Measurements from ENCODE around the gene MKRN2OS.

Gene MKRN2OS

DNA sequence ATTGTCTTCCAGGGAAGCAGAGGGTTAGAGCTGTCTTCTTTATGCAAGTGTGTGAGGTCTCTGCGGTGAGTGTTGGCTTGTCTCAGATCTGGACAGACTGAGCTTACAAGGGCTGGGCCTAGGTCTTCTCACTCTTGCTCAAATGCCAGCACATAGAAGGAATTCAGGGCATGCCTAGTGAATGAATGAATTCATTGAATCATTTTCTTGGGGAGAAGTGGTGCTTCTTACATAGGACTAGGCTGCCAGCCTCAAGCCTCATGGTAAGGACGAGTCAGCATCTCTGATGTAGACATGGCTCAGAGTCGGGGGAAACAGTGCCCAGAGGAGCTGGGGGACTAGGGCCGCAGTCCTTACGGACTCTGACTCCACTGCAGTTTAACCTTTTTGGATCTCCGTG, 28.8 kb upstream of the MKRN2OS start:
- Histone ChIP-seq H3K4me2 (no peak overlapping the region), H4K20me1 (peaks cover 0 to 59% (median 39%) of the 10 kb centered on the region in 11 experiments; a peak in 20 of 22 replicates), H3K9me3 (replicated peaks in 1 of 11) (peaks cover 9 to 20% (median 18%) of the 10 kb centered on the region in 11 experiments; a peak in 20 of 22 replicates), H3K9ac (no peak overlapping the region), H3K4me1 (peaks cover 4 to 9% (median 5%) of the 10 kb centered on the region in 10 experiments), H3K27ac (no peak overlapping the region), H3K36me3 (peaks cover 100% of the 10 kb centered on the region in 11 experiments), H3K27me3 (no peaks in the 10 kb centered on the region), H3K4me3 (no peak overlapping the region)
- TF ChIP-seq Cebpa-rat (IDR thresholded peaks at IDR 0.05) = no peak

DNA sequence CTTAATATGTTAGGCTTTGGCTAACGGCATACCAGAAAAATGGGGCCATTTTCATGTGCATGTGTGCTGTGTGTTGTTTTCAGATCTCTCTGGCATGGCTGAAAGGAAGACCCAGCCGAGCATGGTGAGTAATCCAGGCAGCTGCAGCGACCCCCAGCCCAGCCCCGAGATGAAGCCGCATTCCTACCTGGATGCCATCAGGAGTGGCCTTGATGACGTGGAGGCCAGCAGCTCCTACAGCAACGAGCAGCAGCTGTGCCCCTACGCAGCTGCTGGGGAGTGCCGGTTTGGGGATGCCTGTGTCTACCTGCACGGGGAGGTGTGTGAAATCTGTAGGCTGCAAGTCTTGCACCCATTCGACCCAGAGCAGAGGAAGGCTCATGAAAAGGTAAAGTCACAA, 26.7 kb upstream of the MKRN2OS start:
- H3K36me3 ChIP-seq = peaks cover 92 to 100% (median 98%) of the 10 kb centered on the region in 11 experiments
- TF ChIP-seq Cebpa-rat (IDR thresholded peaks at IDR 0.05) = no peak

DNA sequence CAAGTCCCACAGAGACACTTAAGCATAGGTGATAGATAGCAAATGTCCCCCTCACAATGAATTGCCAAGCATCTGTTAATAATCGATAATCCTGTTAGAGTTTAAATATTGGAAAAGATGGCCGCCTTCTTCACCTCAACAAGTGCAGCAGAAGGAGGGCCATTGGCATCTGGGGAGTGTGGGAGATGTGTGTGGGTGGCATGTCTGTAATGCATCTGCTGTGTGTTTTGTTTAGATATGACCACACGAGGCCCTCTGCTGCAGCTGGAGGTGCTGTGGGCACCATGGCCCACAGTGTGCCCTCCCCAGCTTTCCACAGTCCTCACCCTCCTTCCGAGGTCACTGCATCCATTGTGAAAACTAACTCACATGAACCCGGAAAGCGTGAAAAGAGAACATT, 24.5 kb upstream of the MKRN2OS start:
- H3K27me3 ChIP-seq = no peaks in the 10 kb centered on the region
- TF ChIP-seq Cebpa-rat (IDR thresholded peaks at IDR 0.05) = no peak
- peaks cover 86 to 100% (median 98%) of the 10 kb centered on the region in 11 experiments for H3K36me3 ChIP-seq
- H3K4me2 ChIP-seq = no peak overlapping the region
- H4K20me1 ChIP-seq = peaks cover 21 to 72% (median 53%) of the 10 kb centered on the region in 11 experiments; a peak in 20 of 22 replicates
- H3K9me3 ChIP-seq (replicated peaks in 1 of 11) = peaks cover 18 to 27% (median 24%) of the 10 kb centered on the region in 11 experiments
- no peak overlapping the region for H3K9ac ChIP-seq
- H3K4me3 ChIP-seq = no peak overlapping the region
- H3K27ac ChIP-seq = no peak overlapping the region
- H3K4me1 ChIP-seq = no peaks in the 10 kb centered on the region

More for the DNA sequence above, 26.7 kb upstream of the MKRN2OS start:
- H3K9me3 ChIP-seq (replicated peaks in 1 of 11) = peaks cover 3 to 13% (median 11%) of the 10 kb centered on the region in 11 experiments; a peak in 19 of 22 replicates
- no peaks in the 10 kb centered on the region for H3K4me1 ChIP-seq
- H3K4me2 ChIP-seq = no peak overlapping the region
- H4K20me1 ChIP-seq = peaks cover 19 to 67% (median 48%) of the 10 kb centered on the region in 11 experiments; a peak in 20 of 22 replicates
- no peaks in the 10 kb centered on the region for H3K27me3 ChIP-seq
- H3K4me3 ChIP-seq = no peak overlapping the region
- no peak overlapping the region for H3K9ac ChIP-seq
- H3K27ac ChIP-seq = no peak overlapping the region

DNA sequence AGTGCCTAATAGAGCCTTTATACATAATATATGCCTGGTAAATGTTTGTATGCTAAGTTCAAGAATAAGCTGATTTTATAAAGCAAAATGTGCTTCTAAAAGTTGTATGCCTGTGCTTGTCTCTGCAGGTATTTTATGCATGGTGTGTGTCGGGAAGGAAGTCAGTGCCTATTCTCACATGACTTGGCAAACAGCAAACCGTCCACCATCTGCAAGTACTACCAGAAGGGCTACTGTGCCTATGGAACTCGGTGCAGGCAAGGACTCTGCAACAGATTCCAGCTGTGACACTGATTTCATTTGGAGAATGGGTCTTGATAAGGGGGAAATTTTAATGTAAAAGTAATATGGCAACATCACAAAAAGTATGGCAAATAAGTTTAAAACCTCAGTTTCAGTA, 23.4 kb upstream of the MKRN2OS start:
- Histone ChIP-seq H3K4me2 (no peak overlapping the region), H3K9ac (no peak overlapping the region), H3K27me3 (no peaks in the 10 kb centered on the region), H3K36me3 (peaks cover 75 to 100% (median 92%) of the 10 kb centered on the region in 11 experiments), H4K20me1 (peaks cover 21 to 72% (median 55%) of the 10 kb centered on the region in 11 experiments; a peak in 20 of 22 replicates), H3K4me3 (no peak overlapping the region), H3K4me1 (no peaks in the 10 kb centered on the region), H3K9me3 (replicated peaks in 1 of 11) (peaks cover 18 to 31% (median 27%) of the 10 kb centered on the region in 11 experiments), H3K27ac (no peak overlapping the region)
- TF ChIP-seq Cebpa-rat (IDR thresholded peaks at IDR 0.05) = no peak

DNA sequence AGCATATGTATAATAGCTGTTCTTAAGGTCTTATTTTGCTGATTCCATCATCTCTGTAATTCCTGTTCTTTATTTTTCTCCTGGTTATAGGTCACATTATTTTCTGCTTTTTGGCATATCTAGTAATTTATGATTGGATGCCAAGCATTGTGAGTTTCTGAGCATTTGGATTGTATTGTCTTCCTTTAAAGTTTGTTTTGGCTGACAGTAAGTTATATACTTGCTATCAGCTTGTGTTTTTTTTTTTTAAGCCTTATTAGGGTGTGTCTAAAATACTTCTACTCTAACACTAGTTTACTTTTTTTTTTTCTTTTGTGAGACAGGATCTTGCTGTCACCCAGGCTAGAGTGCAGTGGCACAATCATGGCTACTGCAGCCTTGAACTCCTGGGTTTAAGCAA, 21.7 kb upstream of the MKRN2OS start:
- Histone ChIP-seq H3K27me3 (no peaks in the 10 kb centered on the region), H3K27ac (no peak overlapping the region), H3K9ac (no peak overlapping the region), H3K36me3 (peaks cover 57 to 83% (median 74%) of the 10 kb centered on the region in 11 experiments), H3K9me3 (replicated peaks in 1 of 11) (peaks cover 18 to 31% (median 27%) of the 10 kb centered on the region in 11 experiments), H3K4me3 (no peak overlapping the region), H3K4me2 (no peak overlapping the region), H3K4me1 (peaks cover 0 to 12% (median 2%) of the 10 kb centered on the region in 10 experiments; a peak in 9 of 20 replicates), H4K20me1 (peaks cover 35 to 90% (median 70%) of the 10 kb centered on the region in 11 experiments; a peak in 21 of 22 replicates)
- TF ChIP-seq Cebpa-rat (IDR thresholded peaks at IDR 0.05) = no peak

DNA sequence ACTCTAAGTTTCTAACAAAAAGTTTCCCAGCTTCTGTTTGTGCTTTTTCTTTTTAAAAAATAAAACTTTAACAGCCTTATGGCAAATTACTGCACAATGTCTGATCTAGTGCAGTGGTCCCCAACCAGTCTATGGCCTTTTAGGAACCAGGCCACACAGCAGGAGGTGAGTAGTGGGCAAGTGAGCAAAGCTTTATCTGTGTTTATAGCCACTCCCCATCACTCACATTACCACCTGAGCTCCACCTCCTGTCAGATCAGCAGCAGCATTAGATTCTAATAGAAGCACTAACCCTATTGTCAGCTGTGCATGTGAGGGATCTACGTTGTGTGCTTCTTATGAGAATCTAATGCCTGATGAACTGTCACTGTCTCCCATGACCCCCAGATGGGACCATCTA, 17.2 kb upstream of the MKRN2OS start:
- Histone ChIP-seq H3K36me3 (peaks cover 18 to 38% (median 32%) of the 10 kb centered on the region in 11 experiments), H3K27ac (no peak overlapping the region), H3K4me3 (no peak overlapping the region), H3K9ac (no peak overlapping the region), H3K9me3 (replicated peaks in 1 of 11) (peaks cover 18 to 31% (median 27%) of the 10 kb centered on the region in 11 experiments), H4K20me1 (peaks cover 50 to 100% (median 87%) of the 10 kb centered on the region in 11 experiments; a peak in 21 of 22 replicates), H3K4me2 (no peak overlapping the region), H3K27me3 (no peaks in the 10 kb centered on the region), H3K4me1 (peaks cover 36 to 48% (median 41%) of the 10 kb centered on the region in 10 experiments)
- no peak for TF ChIP-seq Cebpa-rat (IDR thresholded peaks at IDR 0.05)

DNA sequence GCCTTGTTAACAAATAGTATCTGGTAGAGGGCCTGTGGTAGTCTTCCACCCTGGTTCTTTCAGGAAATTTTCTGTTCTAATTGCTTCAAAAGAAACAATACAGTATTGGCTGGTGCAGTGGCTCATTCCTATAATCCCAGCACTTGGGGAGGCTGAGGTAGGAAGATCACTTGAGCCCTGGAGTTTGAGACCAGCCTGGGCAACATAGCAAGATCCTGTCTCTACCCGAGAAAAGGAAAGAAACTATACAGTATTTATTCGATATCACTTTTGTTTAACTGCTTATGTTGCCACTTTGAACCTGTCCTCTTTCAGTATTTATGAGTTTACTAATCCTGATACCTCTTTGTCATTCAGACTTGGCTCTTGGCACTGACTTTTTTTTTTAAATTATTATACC, 16.1 kb upstream of the MKRN2OS start:
- no peaks in the 10 kb centered on the region for H3K27me3 ChIP-seq
- TF ChIP-seq Cebpa-rat (IDR thresholded peaks at IDR 0.05) = no peak
- H4K20me1 ChIP-seq = peaks cover 50 to 93% (median 80%) of the 10 kb centered on the region in 11 experiments; a peak in 21 of 22 replicates
- H3K4me1 ChIP-seq = peaks cover 37 to 48% (median 41%) of the 10 kb centered on the region in 10 experiments
- peak overlapping the region in 4 of 11 experiments; percentile 26 to 57 (median 48); a peak in 6 of 22 replicates for H3K27ac ChIP-seq
- peak overlapping the region in 9 of 11 experiments; percentile 79 to 98 (median 90); a peak in 18 of 22 replicates for H3K4me2 ChIP-seq
- peaks cover 11 to 20% (median 18%) of the 10 kb centered on the region in 11 experiments for H3K9me3 ChIP-seq (replicated peaks in 1 of 11)
- H3K36me3 ChIP-seq = peaks cover 9 to 28% (median 21%) of the 10 kb centered on the region in 11 experiments
- H3K4me3 ChIP-seq = no peak overlapping the region
- H3K9ac ChIP-seq = peak overlapping the region in 1 of 11 experiments; percentile 7; a peak in 2 of 22 replicates

DNA sequence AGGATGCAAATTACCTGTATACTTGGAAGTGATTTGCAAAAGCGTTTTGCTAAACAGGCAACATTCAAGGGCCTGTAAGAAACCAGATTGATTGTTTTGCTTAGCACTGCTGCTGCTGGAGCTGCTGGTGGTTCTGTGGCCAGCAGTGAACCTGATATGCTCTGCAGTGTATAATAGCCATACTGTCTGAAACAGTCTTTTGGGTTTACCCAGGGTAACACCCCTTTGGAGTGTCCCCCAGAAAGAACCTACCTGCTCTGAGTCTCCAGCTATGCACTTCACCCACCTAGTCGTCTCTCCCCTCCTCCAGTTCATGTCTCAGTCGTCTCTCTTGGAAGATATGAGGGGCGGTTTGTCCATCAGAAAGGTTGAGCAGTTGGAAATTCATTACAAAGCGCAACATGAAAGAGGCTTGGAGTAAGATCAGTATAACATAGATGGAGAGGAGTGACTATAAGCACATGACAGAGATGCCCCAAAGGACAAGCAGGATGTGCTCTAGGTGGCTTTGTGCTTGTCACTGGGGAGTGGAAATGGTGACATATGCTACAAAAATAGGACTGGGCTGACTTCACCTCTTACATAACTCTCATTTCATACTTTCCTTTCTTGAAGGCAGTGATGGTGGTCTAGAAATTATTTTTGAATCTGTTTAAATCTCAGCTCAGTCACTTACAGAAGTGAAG, 15.3 kb upstream of the MKRN2OS start:
- H3K4me3 ChIP-seq = no peak overlapping the region
- peaks cover 44 to 53% (median 47%) of the 10 kb centered on the region in 10 experiments for H3K4me1 ChIP-seq
- no peak for TF ChIP-seq Cebpa-rat (IDR thresholded peaks at IDR 0.05)
- H3K9me3 ChIP-seq (replicated peaks in 1 of 11) = peaks cover 4 to 13% (median 11%) of the 10 kb centered on the region in 11 experiments
- peak overlapping the region; percentile 79 to 98 (median 90) for H3K4me2 ChIP-seq
- H3K27ac ChIP-seq = peak overlapping the region in 5 of 11 experiments; percentile 26 to 63 (median 51); a peak in 8 of 22 replicates
- peaks cover 50 to 85% (median 76%) of the 10 kb centered on the region in 11 experiments; a peak in 21 of 22 replicates for H4K20me1 ChIP-seq
- H3K9ac ChIP-seq = peak overlapping the region in 7 of 11 experiments; percentile 2 to 59 (median 22); a peak in 8 of 22 replicates
- H3K36me3 ChIP-seq = peaks cover 1 to 20% (median 14%) of the 10 kb centered on the region in 11 experiments
- H3K27me3 ChIP-seq = peaks cover 0 to 3% (median 0%) of the 10 kb centered on the region in 11 experiments; a peak in 3 of 22 replicates

DNA sequence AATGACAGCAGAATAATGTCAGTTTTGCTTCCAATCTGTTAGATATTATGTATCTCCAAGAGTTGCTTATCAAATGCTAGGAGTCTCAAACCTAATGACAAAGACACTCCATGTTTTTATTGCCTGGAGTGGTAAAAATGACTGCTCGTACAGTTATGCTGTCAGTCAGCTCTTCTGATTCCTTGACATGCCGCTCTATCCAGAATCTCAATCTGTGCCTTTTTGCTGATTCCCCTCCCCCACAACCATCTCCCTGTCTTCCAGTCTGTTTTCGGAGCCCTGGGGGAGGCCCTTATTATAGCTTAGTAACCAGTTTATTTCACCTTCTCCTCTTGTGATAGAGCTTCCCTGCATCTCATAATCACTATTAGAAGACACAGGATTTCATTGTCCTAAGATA, 14.2 kb upstream of the MKRN2OS start:
- H3K9me3 ChIP-seq (replicated peaks in 1 of 11) = peaks cover 0 to 2% (median 0%) of the 10 kb centered on the region in 11 experiments; a peak in 3 of 22 replicates
- TF ChIP-seq Cebpa-rat (IDR thresholded peaks at IDR 0.05) = no peak
- H3K4me3 ChIP-seq = no peak overlapping the region
- peak overlapping the region in 1 of 11 experiments; percentile 42; a peak in 2 of 22 replicates for H3K9ac ChIP-seq
- H3K4me2 ChIP-seq = peak overlapping the region; percentile 79 to 98 (median 90)
- peaks cover 0 to 11% (median 3%) of the 10 kb centered on the region in 11 experiments; a peak in 9 of 22 replicates for H3K27me3 ChIP-seq
- H4K20me1 ChIP-seq = peaks cover 50 to 74% (median 64%) of the 10 kb centered on the region in 11 experiments; a peak in 21 of 22 replicates
- H3K36me3 ChIP-seq = peaks cover 0 to 9% (median 4%) of the 10 kb centered on the region in 11 experiments; a peak in 4 of 22 replicates
- H3K27ac ChIP-seq = 0 out of 22 replicates have a peak overlapping the region, but pooled peaks of 1 of the 11 experiments have one; percentile 51
- H3K4me1 ChIP-seq = peaks cover 46 to 56% (median 50%) of the 10 kb centered on the region in 10 experiments
